ENCODE results near the gene AKT2.
A peak's percentile ranks its signal among the peaks of the same experiment; 100 is the strongest.

AKT2 gene

GRCh38 chr19:40298026-40298425 is 12.9 kb upstream of the AKT2 start:
- DNase-seq: no peak

- DNase-seq: no peak
These were observed 9.4 kb upstream of the AKT2 start for GRCh38 chr19:40294560-40294959.

DNA sequence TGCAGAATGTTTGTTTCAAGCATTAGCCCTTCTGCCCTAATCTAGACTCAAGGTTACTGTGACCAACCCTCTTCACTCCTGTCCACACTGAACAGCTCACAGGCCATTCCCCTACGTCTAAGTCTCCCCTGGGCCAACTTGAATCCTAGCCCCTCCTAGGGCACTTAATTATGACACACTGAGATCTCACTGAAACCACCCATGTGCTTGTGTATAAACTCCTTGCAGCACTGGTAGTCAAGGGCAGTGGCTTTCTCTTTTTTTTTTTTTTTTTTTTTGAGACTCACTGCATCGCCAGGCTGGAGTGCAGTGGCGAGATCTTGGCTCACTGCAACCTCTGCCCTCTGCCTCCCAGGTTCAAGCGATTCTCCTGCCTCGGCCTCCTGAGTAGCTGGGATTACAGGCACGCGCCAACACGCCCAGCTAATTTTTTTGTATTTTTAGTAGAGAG is 1.9 kb upstream of the AKT2 start:
- no peak for DNase-seq

- no peak for DNase-seq
These were observed 1.3 kb upstream of the AKT2 start for GRCh38 chr19:40286235-40286970.

- DNase-seq: peak; percentile 100
These were observed 449 bp upstream of the AKT2 start for GRCh38 chr19:40285353-40286234.

DNA sequence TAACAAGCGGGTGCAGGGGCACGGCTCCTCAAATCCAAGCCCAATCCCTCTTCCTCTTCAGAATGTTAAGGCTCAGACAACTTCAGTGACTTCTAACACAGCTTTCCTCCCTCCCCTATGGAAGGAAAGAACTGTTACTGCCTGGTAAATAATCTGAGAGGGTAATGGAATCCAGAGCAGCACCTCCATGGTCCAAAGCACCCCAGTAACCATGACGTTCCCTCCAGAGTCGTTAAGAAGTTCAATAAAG is 969 bp downstream of the AKT2 start:
- no peak for DNase-seq

GRCh38 chr19:40283414-40284250 is 1.5 kb downstream of the AKT2 start:
- DNase-seq: no peak

- DNase-seq: no peak
These were observed 2.2 kb downstream of the AKT2 start for GRCh38 chr19:40282920-40283319.

GRCh38 chr19:40282209-40282580 is 3.0 kb downstream of the AKT2 start:
- no peak for DNase-seq

DNA sequence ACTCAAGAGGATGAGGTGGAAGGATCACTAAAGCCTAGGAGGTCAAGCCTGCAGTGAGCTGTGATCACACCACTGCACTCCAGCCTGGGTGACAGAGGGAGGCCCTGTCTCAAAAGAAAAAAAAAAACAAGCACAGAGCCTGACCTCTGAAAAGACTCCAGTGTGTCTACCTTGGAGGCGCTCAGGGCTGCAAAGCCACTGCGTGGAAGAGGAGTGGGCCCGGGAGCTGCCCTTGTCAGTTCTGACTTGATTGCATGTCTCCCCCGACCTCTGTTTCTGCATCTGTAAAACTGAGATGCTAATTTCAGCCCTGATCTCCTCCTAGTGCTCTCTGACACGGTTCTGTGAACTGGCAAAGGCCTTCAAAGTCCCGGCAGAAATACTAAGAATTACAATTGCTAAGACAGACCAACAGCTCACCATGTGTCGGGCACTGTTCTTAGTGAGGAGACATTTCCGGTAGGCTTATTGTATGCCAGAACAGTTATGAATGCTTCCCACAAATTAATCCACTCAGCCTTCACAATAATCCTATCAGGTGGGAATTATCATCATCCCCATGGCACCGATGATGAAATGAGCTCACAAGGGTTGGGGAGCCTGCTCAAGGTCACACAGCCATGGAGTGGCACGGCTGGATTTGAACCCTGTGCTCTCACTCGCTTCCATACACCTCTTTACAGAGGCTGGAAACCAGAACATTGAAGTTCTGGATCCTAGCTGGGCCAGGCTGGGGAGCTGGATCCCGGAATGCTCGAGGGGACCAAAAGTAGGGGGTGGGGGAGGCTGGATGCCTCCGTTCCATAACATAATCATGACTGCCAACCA is 3.5 kb downstream of the AKT2 start:
- DNase-seq: no peak

DNA sequence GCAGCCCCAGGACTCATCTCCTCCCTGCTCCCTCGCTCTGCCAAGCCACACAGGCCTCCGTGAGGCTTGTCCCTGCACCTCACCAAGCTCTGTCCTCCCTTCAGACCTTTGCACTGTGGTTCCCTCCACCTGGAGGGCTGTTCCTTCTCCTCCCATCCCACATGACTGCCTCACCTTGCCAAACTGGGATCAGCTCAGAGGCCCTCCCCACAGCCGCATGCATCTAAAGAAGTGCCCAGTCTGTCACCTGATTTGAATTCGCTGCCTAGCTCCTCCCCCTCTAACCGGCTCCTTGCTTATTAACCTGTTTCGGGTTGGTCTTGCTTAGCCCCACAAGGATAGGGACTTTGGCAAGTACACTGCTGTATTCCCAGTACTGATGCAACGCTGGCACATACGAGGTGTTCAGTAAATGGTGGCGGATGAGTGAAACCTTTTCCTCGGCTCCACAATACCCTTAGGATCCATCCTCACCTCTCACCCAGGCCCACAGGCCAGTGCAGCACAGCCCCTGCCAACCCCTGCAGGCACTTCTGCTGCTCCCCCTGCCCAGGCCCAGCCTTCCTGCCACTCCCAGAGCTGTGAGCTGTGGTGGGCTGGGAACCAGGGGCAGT is 4.4 kb downstream of the AKT2 start:
- DNase-seq: no peak

DNA sequence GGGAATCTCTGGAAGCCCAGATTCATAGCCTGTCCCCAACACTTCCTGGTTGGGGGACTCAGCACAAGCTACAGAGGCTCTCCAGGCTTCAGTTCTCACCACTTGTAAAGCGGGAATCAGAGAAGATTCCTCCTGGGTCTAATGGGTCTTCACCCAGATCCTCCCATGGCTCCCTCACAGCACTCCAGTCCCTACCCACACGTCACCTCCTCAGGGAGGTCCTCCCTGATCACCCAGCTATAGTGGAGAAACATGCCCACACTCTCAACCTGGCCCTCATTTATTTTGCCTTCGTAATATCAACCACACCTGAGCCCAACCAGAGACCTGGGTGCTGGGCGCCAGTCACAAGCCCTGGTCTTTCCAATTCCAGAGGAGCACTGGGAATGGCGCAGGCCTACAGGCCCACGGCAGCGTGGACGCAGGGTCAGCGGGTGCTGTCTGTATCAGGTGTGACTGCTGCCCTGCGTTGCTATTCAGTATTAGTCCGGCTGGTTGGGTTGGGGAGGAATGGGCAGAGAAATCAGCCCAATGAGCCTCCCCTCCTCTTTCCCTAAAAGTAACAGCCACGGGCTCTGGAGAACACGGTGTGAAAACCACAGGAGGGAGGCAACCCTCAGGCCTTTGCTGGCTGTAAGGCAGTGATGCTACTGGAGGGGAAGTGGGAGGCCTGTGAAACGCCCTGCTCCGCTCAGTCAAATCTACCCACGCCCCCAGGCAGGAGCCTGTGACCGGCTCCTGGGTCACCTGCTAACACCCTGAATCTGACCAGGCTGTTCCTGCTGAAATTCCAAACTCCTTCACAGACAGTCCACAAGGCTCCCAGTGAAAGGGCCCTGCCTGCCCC is 5.2 kb downstream of the AKT2 start:
- peak; percentile 12 for DNase-seq

GRCh38 chr19:40279120-40279551 is 6.0 kb downstream of the AKT2 start:
- DNase-seq: no peak

DNA sequence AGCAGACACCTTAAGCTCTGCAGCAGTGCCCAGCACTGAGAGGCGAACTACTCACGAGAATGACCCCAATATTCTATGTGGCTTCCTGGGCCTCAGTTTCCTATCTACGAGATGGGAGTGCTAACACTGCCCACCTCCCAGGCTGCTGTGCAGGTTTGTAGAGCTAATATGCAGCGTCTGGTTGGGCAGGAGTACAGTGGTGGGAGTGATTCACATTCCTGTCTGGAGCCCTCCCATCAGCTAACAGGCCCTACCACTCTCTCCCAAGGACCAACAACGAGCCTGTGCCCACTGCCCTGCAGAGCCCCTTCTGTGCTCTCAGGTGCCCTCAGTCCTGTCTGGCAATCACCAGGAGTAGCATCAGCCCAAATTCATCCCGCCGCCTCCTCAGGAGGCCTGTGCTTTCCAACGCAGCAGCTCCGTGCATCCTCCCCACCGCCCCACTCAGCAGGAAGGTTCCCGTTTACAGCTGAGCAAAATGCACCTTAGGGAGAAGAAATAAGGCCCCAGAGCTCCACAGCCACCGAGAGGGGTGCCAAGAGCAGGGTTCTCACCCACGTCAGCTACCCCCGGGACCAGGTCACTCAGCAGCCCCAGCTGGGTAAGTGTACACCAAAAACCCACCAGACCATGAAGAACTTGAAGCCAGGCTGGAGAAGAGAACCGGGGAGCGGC is 6.6 kb downstream of the AKT2 start:
- DNase-seq: no peak

- DNase-seq: no peak
These were observed 7.6 kb downstream of the AKT2 start for GRCh38 chr19:40277356-40278059.

DNA sequence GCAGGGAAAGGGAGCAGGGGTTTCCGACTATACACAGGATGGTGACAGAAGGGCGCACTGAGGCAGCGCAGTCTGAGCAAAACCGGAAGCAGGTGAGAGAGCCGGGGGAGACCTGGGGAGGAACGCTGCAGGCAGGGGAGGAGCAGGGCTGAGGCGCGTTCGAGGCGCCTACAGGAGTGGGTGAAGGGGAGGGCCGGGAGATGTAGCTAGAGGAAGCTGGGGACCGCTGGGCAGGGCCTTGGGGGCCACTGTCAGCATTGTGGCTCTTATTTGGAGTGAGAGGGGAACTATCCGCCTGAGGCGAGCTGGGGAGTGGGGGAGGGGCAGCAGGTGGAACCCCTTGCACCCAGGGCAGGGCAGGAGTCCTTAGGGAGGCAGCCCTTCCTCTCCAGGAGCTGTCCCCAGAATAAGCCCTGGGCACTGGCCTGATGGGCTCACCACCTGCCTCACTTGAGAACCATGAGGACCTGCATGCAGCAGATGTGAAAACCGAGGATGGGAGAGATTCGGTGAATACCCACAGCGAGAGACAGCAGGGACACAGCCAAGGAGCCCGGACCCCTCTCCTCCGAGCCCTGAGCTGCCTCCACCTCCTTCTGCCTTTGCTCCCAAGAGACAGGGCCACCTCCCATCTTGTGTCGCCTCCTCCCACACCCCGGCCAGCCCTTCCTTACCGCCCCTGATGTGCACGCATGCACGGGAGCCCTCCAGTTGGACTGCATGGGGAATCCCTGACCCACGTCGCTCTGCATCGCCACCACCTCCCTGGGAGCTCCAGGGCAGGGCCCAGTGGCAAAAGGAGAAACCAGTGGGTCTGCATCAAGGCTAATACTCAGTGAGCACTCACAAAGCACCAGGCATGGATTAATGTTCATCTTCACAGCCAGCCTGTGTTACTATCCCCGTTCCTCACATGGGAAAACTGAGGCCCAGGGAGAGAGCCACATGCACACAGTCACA is 10.3 kb downstream of the AKT2 start:
- DNase-seq: no peak

- no peak for DNase-seq
These were observed 11.4 kb downstream of the AKT2 start for GRCh38 chr19:40273469-40274360.

GRCh38 chr19:40272261-40272660 is 12.9 kb downstream of the AKT2 start:
- DNase-seq: no peak
